Panc1 (cell line): ENCODE results near the gene HSPB3.

ENCODE experiments used
- TF ChIP-seq, protein P1 (sequence below): fragments of 450-650 bp; IDR thresholded peaks from 2 replicates; pipeline ENCODE4 v1.5.1; 2017; ENCODE audit warnings: mild to moderate bottlenecking
- TF ChIP-seq, protein P2 (sequence below), 2 experiments: IDR thresholded peaks; 2 replicates each; pipeline ENCODE4 v1.6.1; 2011 to 2012; ENCODE audit warnings: low read depth in 2 of 2, control low read depth in 1 of 2, low read length in 1 of 2, mild to moderate bottlenecking in 1 of 2, moderate library complexity in 1 of 2; ENCODE audit not compliant: insufficient read depth in 1 of 2

DNA sequence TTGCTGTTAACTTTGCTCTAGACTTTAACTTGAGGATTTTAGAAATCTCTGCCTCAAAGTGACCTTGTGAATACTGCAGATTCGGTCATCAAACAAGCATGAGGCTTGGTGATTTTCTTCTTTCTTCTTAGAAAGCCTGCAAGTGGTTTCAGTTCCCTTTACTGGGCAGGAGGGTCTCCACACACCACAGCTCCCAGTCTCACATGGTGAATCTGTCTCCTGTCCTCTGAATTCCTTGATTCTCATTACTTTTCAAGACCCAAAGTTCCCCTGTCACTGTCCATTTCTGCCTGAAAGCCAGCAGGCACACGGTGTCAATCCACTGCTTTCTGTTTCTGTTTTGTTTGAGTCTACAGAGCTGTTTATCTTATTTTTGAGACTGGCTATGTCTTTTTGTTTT is 14.1 kb downstream of the HSPB3 start:
- TF ChIP-seq, protein P1, sequence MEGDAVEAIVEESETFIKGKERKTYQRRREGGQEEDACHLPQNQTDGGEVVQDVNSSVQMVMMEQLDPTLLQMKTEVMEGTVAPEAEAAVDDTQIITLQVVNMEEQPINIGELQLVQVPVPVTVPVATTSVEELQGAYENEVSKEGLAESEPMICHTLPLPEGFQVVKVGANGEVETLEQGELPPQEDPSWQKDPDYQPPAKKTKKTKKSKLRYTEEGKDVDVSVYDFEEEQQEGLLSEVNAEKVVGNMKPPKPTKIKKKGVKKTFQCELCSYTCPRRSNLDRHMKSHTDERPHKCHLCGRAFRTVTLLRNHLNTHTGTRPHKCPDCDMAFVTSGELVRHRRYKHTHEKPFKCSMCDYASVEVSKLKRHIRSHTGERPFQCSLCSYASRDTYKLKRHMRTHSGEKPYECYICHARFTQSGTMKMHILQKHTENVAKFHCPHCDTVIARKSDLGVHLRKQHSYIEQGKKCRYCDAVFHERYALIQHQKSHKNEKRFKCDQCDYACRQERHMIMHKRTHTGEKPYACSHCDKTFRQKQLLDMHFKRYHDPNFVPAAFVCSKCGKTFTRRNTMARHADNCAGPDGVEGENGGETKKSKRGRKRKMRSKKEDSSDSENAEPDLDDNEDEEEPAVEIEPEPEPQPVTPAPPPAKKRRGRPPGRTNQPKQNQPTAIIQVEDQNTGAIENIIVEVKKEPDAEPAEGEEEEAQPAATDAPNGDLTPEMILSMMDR: no peak
- TF ChIP-seq, protein P2, sequence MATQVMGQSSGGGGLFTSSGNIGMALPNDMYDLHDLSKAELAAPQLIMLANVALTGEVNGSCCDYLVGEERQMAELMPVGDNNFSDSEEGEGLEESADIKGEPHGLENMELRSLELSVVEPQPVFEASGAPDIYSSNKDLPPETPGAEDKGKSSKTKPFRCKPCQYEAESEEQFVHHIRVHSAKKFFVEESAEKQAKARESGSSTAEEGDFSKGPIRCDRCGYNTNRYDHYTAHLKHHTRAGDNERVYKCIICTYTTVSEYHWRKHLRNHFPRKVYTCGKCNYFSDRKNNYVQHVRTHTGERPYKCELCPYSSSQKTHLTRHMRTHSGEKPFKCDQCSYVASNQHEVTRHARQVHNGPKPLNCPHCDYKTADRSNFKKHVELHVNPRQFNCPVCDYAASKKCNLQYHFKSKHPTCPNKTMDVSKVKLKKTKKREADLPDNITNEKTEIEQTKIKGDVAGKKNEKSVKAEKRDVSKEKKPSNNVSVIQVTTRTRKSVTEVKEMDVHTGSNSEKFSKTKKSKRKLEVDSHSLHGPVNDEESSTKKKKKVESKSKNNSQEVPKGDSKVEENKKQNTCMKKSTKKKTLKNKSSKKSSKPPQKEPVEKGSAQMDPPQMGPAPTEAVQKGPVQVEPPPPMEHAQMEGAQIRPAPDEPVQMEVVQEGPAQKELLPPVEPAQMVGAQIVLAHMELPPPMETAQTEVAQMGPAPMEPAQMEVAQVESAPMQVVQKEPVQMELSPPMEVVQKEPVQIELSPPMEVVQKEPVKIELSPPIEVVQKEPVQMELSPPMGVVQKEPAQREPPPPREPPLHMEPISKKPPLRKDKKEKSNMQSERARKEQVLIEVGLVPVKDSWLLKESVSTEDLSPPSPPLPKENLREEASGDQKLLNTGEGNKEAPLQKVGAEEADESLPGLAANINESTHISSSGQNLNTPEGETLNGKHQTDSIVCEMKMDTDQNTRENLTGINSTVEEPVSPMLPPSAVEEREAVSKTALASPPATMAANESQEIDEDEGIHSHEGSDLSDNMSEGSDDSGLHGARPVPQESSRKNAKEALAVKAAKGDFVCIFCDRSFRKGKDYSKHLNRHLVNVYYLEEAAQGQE (IDR thresholded peaks at IDR 0.05; ENCODE audit: insufficient read depth in 1 of 2, low read depth in 2 of 2, low read length in 1 of 2): no peak
